AG08395 (cell line): ENCODE data around the gene ZNF319.
"Not testable (repeated sequence)": the region's sequence is repeated elsewhere in the genome, so short reads cannot be mapped to it uniquely, and the experiment has no call there.

Experiments used
- DNase-seq: peaks from one replicate; pipeline ENCODE4 v3.0.0; 2012; ENCODE audit warnings: mixed read lengths, low spot score

The ZNF319 gene

DNA sequence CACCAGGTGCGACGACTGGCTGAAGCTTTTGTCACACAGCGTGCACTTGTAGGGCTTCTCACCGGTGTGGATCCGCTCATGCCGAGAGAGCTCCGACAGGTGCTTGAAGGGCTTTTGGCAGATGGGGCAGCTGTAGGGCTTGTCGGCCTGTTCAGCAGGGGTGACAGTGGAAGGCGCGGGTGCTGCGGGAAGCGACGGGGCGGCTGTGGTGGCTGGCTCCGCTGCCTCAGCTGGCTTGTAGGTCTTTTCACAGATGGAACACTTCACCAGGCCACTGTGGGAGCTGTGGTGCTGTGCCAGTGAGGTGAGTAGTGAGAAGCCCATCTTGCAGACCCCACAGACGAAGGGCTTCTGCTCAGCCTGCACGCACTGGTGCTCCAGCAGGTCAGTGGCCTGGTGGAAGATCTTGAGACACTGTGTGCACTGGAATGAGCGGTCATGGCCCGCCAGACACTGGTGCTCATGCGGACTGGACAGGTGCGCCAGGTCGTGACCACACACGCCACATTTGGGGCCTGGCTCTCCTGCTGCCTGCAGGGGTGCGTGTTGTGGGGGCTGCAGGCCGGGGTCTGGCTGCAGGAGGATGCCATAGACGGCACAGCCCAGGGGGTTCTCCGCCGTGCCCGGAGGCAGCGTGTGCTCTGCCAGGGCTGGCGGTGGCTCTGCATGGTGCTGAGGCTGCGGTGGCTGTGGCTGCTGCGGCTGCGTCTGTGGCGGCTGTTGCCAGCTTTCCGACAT lies 2.8 kb downstream of the ZNF319 start:
- DNase-seq = no peak

DNA sequence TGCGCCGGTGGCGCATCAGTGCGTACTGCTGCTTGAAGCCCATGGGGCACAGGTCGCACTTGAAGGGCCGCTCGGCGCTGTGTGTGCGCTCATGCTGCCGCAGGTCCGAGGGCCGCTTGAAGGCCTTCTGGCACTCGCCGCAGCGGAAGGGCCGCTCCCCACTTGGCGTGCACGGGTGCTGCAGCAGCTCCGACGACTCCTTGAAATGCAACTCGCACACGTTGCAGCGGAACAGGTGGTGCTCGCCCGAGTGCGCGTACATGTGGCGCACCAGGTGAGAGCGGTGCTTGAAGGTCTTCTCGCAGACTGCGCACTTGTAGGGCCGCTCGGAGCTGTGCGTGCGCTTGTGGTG lies 3.3 kb downstream of the ZNF319 start:
- DNase-seq = no peak

DNA sequence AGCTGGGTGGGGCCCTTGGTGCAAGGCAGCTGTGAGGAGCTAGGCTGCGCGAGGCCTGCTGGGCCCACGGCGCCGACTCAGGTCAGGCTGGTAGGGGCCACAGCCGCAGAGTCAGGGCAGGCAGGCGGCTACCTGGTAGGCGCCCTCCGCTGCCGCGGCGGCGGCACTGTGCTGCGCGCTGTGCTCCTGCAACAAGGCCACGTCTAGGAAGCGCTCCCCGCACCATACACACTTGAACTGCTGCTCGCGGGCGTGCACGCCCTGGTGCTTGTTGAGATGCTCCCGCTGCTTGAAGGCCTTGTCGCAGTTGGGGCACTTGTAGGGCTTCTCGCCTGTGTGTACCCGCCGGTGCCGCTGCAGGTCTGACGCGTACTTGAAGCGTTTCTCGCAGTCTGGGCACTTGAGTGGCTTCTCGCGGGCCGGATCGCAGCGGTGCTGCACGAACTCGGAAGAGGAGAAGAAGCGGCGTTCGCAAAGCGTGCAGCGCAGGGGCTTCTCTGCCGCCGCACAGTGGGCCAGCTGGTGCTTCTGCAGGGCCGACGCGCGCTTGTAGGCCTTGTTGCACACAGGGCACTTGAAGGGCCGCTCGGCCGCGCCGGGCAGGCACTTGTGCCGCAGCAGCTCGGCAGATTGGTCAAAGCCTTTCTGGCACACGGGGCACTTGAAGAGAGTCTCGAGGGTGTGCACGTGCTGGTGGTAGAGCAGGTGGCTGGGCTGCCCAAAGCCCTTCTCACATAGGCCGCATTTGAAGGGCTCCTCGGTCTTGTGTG lies 3.9 kb downstream of the ZNF319 start:
- DNase-seq = no peak

DNA sequence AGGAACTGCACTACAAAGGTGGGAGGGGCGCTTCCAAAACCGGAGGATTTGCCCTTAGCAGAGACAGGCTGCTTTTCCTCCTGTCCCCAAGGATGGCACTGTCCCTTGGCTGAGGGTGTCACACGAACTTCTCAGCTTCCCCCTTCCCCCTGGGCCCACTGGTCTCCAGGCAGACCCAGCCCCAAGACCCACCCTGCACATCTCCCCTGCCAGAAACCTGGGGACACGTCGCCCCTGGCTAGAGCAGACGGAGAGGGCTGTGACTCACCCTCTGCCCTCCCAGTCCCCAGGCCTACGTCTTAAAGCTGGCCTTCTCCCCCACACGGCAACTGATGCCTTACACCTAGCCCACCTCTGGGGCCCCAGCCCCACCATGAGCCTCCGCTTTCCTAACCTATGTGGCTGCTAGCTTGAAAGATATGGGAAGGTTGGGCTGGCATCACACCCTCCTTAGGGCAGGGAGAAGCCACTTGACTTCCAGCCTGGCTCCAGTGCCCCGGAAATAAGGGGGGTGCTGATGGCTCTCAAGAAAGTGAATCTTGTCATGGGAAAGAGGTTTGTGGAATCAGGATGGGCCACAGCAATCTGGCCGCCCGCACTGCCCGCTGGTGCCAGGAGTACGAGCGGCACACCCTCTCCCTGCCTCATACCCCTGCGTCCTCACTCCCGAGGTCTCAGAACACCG lies 4.6 kb downstream of the ZNF319 start:
- DNase-seq = no peak

DNA sequence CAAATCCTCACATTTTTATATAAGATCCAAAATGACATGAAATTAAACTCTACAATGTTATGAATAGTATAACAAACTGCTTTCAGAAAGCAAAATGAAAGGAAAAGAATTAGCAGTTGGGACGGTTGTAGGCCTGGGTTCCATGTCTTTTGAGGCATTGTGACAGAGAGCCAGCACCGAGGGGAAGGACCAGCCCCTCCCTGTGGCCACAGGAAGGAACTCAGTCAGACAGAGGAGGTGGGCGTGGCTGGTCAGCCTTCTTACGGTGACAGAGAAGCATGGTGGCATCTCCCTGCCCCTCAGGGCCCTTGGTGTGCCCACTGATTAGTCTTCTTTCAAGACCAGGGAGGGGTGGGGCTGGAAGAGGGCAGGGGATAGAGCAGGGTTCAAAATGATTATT lies 5.7 kb downstream of the ZNF319 start:
- DNase-seq = peak; percentile 57

DNA sequence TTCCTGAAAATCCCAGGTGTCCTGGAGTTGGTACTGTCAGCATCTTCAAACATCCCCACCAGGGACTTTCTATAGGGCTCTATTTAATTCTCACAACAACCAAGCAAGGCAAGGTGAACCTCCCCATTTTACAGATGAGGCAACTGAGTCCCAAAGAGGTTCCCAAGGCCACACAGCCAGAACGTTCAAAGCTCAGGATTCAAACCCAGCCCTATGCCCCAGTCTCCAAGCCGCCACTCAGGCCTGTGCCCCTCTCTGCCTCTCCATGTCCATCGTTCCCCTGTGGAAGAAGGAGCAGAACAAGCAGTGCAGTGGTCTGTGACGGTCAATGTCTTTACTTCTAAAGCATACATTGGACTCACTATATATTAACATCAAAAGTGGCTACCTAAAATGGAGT lies 6.1 kb downstream of the ZNF319 start:
- DNase-seq = no peak

DNA sequence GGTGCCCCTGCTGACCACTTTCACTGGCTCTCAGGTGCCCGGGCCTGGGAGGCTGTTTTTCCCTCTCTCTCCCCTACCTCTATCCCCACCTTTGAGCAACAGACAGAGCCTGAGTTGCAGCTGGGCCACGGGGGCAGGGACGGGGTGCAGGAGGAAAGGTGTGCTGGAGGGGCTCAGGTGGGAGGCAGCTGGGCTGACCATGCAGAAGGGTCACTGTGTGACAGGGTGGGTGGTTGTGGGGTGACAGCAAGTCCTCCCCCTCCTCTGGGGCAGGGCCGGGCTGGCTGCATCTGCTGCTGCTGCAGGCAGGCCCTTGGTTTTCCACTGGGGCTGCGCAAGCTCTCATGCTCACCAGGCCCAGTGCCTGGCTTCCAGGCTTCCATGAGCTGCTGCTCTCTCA lies 6.6 kb downstream of the ZNF319 start:
- DNase-seq = no peak

DNA sequence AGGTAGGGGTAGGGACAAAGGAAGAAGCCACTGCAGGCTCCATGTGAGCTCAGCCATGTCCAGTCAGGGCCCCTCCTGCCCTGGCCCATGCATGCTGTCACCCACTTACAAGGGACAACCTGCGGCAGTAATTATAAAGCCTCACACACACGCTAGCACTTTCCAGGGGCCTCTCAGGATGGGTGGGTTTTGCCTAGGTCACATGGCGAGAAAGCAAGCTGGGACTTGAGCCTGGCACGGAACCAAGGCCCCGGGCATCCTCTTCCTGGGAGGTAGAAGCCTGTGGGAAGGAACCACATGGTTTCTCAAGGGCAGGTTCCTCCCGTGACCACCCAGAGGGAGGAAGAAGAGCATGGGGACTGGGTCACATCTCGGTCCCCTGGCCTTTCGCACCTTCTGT lies 7.0 kb downstream of the ZNF319 start:
- DNase-seq = no peak

DNA sequence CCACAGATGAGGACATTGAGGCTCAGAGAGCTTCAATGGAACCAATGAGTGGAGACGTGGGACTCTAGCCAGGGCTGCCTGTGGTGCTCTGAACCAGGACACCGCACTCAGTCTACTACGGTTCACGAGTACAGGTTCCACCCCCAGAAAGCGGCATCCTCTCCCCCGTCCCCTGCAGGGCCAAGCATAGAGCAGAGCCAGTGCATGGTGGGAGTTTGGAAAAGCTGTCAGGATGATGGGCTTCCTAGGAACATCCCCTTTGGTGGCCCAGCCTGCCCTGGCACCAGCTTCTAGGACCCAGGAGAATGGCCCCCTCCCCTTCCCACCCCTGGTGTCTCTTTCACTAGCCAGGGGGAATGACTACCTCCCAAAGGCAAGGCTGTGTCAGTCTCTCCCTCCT lies 8.4 kb downstream of the ZNF319 start:
- DNase-seq = no peak

DNA sequence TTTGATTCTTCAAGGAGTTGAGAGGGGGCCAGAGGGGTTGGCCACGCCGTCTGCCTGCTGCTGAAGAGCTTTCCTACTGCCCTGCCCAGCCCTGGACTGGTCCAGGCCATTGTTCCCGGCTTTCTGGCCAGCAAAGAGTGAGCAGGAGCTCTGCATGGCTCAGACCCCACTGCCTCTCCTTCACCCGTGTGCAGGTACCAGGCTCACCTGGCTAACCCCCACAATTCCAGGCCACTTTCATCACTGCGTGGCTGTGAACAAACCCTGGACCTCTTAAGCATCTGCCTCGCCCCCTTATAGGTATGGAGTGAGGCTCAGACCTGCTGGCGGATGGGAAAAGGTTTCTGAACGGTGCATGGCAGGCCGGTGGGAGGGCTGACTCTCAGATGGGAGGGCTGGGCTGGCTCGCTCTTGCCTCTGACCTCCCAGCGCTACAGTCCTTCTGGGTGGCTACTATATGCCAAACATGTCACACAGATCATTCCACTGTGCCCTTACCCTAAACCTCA lies 8.9 kb downstream of the ZNF319 start:
- DNase-seq = no peak

DNA sequence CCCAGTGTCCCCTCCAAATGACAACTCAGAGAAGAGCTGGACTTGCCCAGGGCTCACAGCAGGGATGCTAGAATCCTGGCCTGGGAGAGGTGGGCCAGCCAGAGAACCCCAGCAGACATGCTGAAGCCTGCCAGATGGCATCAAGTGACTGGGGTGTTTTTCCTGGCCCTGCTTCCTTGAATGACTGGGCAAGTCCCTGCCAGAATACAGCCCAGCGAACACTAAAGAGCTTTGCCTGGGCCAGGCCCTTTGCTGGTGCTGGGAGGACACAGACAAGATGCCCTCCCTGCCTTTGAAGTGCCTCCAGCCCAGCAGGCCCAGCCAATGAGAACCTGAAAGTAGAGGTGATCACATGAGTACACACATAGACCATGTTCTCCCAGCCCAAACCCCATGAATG lies 11.5 kb downstream of the ZNF319 start:
- DNase-seq = no peak

DNA sequence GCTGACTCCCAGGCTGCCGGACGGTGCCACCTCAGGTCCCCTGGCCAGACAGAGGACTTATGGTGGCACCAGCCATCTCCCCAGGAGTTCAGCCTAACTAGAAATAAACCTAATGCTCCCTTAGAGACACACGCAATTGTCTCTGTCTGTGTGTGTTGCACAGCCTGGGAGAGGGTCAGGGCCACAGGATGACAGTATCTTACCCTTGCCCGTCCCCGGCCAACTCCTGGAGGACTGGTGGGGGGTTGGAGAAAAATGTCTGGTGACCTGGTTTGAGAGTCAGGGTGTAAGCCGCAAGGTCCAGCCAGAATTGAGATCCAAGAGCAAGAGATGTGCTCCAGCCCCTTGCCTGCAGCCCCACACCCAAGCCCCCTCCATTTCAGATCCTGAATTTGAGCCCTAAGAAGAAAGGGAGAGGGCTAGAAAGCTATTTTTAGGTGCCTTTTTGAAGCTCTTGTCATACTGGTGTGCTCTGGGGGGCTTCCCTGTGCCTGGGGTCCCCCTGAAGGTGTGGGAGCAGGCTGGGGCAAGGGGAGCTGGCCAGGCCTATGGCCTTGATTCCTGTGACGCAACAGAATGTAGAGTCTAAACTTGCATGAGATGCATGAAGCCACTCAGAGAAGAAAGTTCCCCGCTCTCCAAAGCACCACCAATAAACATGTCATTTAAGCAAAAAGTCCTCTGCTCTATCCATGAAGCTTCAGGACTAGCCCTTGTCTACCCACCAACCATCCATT lies 12.9 kb downstream of the ZNF319 start:
- DNase-seq = no peak

DNA sequence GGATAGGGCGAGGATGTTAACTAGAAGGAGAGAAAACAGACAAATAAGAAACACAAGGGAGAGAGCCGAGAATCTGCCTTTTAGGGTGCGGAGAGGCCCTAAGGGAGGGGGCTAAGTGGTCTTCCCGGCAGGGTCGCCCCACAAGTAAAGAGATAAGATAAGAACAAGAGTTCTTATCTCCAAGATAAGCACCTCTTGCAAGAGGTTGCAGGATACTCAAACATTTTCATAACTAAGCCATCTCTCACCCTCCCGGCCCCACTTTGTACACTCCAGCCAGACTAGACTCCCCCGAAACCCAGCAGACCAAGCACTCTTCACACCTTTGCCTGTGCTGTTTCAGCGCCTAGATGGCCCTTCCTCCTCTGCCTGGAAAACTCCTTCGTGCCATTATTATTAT lies 14.3 kb downstream of the ZNF319 start:
- no peak for DNase-seq

DNA sequence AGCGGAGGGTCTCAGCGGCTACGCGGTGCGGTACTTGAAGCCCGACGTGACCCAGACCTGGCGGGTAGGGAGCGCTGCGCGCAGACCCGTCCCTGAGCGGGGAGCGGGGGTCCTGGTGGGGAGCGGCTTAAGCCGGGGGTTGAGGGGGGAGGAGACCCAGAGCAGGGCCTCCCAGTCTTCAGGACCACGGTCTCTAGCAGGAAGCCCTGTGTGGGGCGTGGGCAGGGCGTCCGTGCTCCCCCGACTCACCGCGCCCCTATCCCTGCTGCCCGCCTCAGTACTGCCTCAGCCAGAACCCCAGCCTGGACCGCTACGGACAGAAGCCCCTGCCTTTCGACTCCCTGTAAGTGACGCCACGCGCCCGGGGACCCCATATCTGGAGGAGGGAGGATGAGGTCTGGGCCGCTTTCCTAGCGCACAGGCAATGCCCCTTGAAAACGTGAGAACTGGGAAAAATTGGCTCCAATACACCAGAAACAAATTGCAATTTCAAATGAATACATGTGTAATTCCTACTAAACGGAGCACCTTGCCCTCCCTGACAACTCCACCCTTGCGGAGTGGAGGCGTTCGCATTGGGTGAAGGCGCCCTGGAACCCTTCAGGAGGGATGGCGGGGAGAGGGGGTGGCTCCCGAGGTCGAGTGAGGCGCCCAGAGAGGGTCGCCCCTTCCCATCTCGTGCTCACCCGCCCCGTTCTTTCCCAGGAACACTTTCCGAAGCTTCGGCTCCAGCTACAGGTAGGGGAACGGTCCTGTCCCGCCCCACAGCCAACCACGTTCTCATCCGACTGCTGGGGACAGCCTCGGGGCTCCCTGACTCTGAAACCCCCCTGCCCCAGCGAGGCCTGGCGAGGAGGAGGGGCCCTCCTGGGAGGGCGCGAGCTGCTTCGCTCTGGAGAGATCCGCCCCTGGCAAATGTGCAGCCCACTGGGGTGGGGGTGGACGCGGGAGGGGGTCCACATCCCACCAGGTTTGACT lies 15.0 kb downstream of the ZNF319 start:
- no peak for DNase-seq

DNA sequence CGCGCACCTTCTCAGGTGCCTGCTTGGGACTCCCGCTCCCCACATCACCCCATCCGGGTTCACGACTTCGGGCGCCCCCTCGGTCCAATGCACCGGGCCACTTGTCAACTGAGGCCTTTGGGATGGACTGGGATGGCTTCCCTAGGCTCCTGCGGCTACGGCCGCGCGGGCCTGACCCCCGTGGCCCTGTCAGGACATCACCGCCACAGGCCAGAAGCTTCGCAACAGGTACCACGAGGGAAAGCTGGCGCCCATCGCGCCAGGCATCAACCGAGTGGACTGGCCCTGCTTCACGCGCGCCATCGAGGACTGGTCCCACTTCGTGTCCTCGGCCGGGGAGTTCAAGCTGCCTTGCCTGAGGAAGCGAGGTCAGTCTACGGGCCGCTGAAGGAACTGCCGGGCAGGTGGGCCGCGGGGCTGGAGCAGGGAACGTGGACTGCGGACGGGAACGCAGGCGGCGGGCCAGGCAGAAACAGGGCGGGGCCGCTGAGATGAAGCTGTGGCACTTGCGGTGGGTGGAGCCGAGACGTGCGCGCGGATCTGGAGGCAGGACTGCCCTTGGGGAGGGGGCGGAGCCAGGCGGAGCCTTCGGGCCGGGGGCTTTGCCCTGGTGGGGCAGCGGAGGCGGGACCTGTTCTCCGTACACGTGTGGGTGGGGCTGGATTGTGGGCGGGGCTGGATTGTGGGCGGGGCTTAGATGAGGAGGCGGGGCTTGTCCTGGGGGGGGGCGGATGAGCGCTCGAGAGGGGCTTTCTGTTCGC lies 15.8 kb downstream of the ZNF319 start:
- peak; percentile 48 for DNase-seq

DNA sequence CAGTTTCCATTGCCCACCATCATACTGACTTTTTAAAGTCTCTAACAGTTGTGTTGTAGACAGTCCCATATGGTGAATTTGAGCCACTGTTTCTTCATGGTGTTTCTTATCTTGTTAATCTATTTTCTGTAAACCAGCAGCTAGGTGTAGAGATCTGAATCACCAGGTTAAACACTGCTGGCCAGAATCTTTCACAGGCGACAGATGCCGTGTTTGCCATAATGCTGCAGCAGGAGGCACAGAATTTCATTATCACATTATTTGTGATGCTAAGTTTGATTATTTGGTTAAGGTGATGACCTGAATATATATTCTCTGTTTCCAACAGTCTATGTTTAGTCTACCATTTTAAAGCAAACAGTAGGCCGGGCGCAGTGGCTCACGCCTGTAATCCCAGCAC lies 18.1 kb downstream of the ZNF319 start:
- DNase-seq = no peak

DNA sequence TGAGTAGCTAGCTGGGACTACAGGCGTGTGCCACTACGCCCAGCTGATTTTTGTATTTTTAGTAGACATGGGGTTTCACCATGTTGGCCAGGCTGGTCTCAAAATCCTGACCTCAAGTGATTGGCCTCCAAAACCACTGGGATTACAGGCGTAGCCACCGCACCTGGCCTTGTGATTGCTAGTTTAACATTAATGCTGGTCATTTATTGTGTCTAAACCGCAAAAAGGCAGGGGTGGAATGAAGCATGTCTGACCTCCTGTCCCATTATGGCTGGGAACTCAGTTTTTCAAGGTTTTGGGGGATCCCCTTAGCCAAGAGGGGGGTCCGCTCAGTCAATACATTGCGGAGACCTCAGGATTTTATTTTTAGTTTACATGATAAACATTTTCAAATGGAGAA lies 18.8 kb downstream of the ZNF319 start:
- no peak for DNase-seq

DNA sequence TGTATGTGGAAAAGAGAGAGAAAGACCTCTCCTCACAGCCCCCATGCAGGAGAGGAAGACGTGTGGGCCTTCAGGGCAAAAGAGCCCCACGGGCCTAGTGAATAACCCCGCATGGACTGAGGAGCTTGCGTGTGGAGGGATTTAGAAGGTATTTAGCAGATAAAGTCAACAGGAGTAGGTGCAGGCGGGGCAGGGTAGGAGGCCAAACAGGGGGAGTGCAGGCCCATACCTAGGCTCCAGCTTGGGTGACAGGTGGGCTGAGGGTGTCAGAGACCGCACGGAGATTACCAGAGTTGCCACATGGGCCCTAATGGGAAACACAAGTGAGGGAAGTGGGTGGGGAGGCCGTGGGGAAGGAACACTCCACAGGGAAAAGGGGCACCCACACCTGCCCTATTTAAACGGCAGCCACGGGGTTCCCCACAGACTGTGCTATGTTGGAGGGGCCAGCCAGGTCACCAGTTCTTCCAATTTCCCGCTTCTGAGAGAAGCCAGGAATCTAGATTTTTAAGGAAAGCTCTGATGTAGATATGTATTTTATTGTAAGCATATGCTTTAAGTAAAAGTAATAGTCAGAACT lies 21.4 kb downstream of the ZNF319 start:
- no peak for DNase-seq

DNA sequence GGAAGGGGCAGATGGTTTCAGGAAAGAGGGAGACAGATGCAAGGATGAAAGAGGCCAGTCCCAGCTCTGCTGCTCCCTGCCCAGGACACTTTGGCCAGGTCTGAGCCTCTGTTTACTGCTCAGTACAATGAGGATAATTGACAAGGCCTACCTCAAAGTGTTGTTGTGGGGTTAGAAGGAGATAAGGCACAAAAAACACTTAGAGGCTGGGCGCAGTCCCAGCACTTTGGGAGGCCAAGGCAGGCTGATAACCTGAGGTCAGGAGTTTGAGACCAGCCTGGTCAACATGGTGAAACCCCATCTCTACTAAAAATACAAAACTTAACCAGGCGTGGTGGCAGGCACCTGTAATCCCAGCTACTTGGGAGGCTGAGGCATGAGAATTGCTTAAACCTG lies 22.4 kb downstream of the ZNF319 start:
- DNase-seq = not testable (repeated sequence)
